HG02759 (cell line): ENCODE measurements around the gene CLIC5.

Source experiments
- ATAC-seq: cut with Tn5 transposase; IDR thresholded peaks from one replicate; pipeline ENCODE4 v1.9.1; 2021; ENCODE audit warnings: mild to moderate bottlenecking, moderate library complexity; ENCODE audit not compliant: unreplicated experiment

Gene CLIC5

DNA sequence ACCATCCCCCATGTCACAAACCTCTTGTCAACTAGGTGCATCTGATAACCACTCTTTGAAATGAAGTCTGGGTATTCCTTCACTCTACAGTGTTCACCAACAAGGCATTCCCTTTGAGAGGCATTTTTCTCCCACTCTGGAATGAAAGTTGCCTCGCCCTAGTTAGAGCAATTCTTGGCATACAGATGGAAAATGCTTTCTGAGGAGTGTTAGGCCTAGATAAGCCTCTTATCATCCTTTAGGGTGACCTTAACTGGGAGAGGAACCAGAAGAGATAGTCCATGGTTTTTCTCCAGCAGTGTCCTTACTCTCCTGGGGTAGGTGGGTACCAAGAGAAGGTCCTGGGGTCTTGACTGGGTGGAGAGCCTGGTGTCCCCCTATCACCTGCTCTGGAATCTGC lies 14.8 kb downstream of the CLIC5 start:
- no peak for ATAC-seq

DNA sequence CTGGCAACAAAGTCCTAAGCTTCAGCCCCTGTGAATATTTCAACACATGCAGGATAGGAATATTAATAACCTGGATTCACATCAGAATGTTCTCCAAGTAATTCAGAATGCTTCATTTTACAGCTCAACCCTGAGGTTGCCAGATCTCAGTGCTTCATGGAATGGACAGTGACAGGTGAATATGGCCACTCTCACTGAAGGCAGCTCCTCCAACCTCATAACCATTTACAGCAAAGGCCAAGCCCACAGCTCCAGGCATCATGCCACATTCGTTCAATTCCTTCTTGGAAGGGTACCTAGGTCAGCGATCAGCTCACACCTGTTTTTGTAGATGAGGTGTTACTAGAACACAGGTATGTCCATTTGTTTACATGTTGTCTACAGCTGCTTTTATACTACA lies 17.1 kb downstream of the CLIC5 start:
- ATAC-seq: no peak

DNA sequence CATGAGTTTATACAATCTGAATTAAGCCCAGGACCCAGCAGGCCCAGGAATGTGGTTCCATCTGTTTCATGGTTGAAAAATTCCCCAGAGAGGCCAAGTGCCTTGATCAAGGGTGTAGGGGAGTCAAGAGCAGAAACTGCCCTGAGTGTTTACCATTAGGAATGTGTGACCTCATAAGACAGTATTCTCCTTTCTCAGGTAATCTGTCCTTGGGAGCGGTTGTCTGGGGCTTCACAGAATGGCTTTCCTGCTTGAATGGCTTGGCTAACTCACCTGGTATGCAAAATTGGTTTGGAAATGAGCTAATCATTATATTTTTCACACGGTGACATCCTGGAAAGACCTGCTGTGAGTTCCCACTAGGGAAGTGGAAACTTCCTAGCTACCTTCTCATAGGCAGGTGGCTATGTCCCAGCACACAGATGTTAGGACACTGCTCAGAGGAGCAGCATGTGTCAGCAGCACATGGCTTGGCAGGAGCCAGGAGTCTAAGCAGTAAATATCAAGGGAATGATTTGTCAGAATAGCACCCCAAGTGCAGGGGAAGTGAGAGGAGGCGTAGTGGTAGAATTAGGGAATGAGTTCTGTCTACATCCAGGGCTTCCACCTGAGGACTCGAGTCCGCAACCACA lies 17.7 kb downstream of the CLIC5 start:
- no peak for ATAC-seq

DNA sequence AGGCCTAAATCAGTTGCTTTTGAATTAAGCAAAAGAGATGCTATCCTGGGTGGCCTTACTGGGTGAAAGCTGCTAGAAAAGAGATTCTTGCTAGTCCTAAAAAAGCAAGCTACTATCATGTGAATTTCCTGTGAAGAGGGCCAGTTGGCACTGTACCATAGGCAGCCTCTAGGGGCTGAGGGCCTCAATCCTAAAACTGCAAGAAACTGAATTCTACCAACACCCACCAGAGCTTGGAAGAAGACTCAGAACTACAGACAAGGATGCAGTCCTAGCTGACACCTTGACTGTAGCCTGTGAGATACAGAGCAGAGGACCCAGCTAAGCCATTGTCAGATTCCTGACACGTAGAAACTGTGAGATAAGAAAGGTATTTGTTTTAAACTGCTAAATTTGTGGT lies 24.5 kb downstream of the CLIC5 start:
- no peak for ATAC-seq

DNA sequence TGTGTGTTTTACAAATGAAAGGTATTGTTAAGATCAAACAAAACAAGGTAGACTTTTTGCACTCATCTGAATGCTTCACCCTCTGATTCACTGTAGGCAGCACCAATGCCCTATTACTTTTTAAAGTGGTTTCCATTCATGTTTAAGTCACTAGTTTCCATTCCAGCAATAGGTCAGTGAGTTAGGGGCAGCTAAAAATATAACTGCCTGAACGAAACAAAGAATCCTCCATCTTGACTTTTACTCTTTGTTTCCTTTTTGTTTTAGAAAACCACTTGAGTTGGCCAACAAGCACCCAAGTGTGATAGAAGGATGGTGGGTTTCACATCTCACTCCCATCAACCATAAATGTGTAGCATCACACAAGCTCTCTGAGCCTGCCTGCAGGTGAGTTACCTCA lies 25.5 kb downstream of the CLIC5 start:
- peak; percentile 49 for ATAC-seq

DNA sequence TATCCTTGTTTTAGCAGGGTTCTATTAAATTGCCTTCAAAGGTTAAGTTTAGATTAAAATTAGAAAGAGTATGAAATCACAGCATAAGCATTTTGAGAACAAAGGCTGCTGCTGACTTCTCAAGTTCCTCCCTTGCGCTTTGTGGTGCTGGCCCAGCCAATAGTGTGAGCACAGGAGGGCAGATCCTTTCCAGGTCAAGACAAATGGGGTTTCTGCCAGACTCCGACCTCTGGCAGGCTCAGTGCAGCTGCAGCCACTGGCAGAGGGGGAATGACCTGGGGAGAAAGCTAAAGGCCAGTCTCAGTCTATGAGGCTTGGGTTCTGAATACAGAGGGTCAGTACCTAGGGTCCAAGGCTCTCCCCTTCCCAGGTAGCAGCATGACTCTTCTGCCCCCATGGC lies 27.0 kb downstream of the CLIC5 start:
- no peak for ATAC-seq

DNA sequence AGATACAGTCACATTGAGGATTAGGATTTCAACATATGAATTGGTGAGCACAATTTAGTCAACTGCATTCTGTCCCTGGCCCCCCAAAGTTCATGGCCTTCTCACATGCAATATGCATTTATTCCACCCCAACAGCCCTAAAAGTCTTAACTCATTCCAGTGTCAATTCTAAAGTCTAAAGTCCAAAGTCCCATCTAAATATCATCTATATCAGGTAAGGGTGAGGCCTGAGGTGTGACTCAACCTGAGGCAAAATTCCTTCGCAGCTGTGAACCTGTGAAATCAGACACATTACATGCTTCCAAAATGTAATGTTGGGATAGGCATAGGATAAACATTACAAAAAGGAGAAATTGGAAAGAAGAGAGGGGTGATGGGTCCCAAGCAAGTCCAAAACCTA lies 27.8 kb downstream of the CLIC5 start:
- no peak for ATAC-seq

DNA sequence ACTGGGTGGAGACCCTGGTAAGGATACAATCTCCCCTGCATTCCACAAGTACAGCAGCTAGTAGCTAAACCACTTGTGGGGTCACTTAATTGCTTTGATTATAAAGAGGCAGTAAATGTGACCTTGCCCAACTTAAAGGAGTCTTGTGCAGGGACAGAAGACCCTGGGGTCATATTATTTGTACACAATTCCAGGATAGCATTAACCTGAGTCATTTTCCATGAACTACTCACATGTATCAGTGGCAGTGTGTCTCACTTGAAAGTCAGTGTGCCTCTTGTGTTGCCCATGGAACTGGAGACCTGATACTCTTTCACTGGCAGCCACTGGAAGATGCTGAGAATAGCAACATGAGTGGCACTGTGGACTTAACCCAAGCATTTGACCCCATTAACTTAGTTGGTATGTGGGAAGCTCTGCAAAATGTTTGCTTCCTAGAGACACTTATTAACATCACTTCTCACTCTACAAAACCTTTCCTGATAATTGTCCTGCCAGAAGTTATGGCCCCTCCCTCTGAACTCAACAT lies 28.9 kb downstream of the CLIC5 start:
- ATAC-seq: no peak

DNA sequence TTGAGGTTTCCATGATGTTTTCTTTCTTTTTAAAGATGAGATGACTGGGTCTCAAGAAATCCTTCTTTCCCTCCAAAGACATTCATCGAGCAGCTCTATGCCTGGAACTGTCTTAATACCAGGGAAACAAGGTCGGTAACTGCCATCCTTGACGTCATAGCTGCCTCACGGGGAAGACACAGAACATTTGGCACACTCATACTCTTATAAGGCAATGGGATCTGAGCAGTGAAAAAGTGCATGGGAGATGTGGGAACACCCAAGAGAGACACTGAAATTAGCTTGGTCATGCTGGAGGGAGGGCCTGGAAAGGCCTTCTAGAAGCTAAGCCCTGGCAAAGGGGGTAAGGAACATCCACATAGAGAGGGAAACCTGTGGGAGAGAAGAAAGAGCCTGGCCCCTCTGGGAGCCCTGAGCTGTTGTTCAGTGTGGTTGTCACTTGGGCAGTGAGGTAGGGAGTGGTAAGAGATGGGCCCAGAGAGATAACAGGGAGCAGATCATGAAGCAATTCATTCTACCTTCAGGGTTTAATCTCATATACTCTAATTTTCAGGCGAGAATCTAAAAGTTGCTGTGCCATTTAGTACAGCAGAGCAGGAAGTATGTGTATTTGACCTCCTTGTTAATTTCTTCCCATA lies 30.8 kb downstream of the CLIC5 start:
- ATAC-seq: no peak

DNA sequence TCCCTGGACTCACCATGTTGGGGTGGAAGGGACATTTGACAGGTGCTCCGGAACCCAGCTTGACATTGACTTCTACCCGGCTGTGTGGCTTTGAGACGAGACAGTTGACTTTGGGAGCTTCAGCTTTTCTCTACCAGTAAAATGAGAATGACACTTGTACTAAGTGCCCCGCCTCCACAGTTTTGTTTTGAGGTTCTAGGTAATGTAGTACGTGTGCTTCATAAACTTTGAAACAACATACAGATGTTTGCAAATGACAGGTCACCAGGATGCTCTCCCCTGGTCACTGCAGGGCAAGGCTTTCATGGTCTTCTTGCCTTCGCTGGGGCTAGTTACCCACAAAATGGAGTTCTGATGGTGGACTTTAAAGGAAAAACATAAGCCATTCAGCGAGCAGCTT lies 31.3 kb downstream of the CLIC5 start:
- ATAC-seq: no peak

DNA sequence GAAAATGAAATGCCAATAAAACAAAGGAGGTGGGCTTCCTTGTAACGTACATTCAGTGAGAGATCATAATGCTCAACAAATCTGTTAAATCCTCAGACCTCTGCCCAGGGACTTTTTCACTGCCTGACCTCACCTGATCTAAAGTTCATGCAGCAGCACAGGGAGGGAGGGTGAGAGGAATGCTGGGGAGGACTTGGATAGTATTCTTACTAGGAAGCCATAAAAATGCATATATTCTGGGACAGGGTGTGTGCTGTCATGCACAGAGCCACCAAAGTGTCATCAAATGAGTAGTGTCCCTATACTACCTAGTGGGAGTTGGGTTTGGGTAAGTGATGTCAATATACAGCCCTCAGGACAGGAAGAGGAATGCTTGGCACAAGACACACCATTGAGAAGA lies 32.6 kb downstream of the CLIC5 start:
- ATAC-seq: no peak

DNA sequence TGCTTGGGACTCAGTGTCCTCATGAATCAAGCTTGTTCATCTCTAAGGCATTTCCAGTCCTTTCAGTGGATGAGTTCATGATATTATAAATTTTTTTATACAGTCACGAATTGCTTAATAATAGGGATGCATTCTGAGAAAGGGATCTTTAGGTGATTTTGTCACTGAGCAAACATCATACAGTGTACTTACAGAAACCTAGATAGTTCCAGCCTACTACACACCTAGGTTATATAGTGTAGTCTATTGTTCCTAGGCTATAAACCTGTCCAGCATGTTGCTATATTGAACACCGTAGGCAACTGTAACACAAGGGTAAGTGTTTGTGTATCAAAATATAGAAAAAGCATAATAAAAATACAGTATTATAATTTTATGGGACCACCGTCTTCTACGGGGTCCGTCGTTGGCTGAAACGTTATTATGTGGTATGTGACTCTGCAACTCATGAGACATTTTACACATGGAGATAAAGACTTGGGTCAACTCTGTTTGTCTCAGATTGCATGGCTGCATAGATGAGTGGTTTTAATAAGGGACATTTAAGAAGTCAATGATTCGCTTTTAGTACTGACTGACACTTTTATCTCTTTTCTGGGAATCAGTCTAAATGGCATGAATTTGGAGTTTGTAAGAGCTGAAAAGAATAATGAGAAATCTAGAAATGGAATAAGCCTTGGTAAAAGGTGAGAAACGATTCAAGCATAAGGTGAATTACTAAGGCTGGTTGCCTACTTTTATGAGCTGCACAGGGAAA lies 33.2 kb downstream of the CLIC5 start:
- no peak for ATAC-seq

DNA sequence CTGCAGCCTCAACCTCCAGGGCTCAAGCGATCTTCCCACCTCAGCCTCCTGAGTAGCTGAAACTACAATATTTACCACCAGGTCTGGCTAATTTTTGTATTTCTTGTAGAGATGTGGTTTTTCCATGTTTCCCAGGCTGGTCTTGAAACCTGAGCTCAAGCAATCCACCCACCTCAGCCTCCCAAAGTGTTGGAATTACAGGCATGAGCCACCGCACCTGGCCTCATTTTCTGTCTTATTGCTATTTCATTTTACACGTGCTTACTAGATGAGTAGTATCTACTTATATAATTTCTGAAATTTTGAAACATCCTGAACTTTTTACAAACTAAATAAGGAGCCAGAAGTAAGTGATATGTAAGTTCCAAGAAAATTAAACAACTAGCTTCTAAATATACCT lies 34.6 kb downstream of the CLIC5 start:
- ATAC-seq: no peak

DNA sequence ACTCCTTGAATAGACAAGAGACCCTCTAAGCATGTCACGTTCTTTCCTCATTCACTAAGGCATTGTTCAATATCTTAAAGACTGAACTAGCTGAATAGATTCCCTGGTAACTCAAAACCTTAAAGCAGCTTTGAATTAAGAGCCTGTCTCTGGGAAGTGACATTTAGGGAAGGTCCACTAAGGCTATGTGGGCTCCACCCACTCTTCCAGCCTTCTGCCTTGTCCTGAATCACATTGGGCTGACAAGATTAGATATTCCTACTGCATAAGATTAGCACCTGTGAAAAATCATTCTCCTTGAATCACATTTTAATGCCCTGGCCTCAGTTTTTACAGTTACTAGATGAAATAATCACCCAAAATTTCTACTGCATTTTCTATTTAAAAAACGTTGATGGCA lies 36.3 kb downstream of the CLIC5 start:
- no peak for ATAC-seq

DNA sequence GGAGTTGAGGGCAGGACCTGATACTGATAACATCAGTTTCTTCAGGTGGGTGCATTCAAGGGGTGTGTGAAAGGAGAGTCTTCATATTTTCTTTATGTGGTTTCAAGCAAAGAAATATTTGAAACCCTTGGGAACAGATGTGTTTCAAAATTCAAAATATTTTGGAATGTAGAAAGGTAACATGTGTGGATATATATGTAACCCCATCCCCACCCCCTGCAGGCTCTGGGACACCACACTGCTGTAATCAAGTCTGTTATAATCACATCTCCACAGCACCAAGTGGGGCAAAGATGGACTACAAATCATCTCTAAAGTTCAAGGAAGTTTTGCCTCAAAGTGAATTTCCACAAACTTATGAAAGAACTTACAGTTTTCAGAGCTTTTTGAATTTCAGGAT lies 41.1 kb downstream of the CLIC5 start:
- no peak for ATAC-seq

DNA sequence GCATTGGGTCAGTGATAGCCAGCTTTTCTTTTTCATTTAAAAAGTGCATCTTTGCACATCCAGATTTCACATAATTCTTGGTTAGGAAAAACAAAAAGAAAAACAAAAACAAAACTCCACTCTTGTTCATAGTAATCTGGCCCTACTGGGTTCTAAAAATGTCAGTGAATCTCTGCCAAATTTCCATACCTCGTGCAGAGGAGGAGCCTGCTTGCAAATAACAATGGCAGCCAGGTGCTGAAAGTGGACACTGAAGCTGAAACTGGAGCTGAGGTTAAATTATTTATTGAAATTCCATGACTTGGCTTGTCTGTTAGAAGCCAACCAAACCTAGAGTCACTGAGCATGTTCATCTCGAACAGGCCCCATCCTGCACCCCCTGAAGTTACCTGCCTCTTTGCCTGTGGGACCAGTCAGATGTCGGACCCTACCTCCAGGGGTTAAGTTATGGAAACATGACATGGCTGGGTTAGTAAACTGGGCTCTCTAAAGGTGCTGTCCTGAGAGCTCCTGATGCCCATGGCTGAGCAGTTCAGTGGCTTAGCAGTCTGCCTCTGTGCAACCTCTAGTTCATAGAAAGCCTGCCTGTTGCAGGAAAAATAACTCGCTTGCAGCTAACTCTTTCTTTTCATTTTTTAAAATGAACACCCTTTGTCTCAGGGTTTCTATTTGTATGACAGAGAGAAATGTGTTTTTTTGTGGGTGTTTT lies 42.7 kb downstream of the CLIC5 start:
- no peak for ATAC-seq

DNA sequence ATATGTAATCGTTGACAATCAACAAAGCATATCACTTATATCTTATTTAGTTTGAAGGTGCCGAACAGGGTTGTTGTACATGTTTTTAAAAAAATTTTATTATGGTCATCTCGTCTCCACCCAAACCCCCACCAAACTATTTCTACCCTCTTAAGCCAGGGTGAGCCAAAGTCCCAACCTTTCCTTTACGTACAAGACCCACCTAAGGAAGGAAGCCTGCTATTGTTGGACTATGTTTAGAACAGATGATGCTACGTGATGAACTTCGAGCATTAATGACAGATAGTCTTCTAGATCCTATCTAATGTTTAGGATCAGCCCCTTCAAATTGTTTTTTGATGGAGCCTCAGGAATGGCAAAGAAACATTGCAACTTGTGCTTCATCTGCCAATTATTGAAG lies 44.4 kb downstream of the CLIC5 start:
- no peak for ATAC-seq

DNA sequence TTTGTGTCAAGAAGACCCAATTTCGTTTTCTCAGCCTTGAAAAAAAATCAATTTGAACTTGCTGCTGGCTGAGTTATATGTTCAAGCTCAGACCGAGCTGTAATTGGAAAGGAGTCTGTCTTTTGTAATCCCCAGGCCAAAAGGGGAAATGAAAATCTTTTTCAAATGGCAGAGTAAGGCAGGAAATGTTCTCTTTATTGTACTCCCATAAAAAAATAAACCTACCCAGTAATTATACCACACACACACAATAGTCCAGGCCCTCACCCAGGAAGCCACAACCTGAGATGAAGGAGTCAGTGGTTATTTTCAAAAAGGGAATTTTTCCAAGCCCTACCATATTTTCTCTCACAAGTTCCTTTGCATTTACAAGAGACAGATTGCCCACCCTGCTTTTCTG lies 45.3 kb downstream of the CLIC5 start:
- no peak for ATAC-seq

DNA sequence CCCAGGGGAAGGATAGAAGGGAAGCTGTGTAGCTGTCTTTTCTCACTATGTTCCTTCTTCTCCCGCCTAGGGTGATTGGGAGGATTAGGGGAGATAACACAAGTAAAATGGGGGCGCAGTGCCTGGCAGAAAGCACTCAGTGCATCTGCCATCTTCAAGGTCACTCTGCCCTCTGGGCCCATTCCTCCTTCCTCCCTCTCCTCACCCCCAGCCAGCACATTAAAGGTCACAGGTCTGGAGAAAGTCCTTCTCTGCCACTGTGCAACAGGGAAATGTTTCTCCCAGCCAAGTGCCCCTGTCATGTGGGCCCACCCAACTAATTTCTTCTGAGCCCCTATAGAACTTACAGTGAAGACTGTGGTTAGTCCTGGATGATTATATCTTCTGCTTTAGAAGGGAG lies 45.8 kb downstream of the CLIC5 start:
- ATAC-seq: no peak

DNA sequence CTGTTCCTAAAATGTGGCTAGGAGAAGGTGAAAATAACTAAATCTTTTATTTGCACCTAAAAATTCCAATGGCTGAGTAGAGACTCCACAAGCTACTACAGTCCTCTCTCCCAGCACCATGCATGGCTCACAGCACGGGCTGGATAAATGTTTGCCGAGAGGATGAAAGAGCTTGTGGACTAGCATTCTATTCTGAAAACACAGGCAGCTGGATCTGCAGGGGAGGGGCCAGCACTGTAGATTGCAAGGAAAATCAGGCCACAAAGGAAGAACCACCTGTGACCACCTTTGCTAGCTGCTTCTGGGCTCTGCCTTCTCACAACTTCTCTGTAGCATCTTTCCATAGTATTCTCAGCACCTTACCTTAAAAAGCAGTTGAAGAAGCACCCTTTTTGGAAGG lies 46.6 kb downstream of the CLIC5 start:
- ATAC-seq: no peak

DNA sequence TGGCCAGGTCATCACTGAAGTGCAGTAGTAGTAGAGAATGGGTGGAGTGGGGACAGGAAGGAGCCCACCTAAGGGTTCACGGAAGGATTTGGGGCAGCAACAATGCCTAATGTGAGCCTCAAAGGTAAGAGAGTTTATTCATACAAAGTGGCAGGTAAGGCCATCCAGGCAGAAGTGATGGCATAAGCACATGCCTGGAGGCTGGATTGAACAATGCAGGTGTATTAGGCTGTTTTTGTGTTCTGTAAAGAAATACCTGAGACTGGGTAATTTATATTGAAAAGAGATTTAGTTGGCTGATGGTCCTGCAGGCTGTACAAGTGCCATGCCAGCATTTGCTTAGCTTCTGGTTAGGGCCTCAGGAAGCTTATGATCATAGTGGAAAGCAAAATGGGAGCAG lies 48.3 kb downstream of the CLIC5 start:
- ATAC-seq: no peak

DNA sequence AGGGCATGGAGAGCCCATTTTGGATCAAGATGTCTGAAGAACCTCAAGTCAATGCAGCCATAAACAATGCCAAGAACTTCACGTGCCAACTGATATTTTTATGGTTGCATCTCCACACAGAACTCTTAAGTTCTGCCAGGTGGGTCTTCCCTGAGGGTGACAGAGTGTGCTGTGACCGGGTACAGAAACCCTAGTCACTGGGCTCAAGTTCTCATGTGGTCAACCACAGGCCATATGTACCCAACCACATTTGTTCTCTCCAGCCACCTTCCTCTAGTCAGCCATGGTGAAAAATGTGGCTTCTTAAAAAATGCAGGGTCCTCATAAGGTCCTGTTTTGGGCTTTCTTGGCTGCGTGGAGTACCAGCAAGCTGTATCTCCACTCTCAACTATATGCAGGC lies 48.9 kb downstream of the CLIC5 start:
- ATAC-seq: no peak
